Activated CD4-positive, CD25-positive, alpha-beta regulatory T cell treated with anti-CD3 and anti-CD28 coated beads, Interleukin-2, amount 50 U/mL, for 16 hours (primary cell): ENCODE measurements around the gene CEP250.
"Not testable (repeated sequence)": the region's sequence is repeated elsewhere in the genome, so short reads cannot be mapped to it uniquely, and the experiment has no call there.

Source experiments
- DNase-seq: peaks from one replicate; pipeline ENCODE4 v3.0.0-alpha.2; 2020; ENCODE audit warnings: low read depth, low spot score

The CEP250 gene

GRCh38 chr20:35491823-35492222, 36.4 kb downstream of the CEP250 start:
- no peak for DNase-seq

- DNase-seq = no peak
These were observed 37.0 kb downstream of the CEP250 start for GRCh38 chr20:35492352-35492751.

DNA sequence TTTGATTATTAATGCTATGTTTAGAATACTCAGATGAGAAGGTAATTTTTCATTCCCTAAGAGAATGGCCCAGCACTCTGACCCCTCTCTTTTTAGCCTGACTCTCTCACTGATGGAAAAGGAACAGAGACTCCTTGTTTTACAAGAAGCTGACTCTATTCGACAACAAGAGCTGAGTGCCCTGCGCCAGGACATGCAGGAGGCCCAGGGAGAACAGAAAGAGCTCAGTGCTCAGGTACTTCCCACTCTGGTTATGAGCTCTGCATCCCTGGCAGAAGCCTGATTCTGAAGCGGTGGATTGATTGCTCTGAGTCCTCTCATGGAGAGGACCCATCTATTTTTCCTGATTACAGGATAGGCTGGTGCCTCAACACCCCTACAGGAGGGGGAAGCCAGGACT, 41.1 kb downstream of the CEP250 start:
- no peak for DNase-seq

- no peak for DNase-seq
These were observed 41.9 kb downstream of the CEP250 start for GRCh38 chr20:35497320-35497719.

DNA sequence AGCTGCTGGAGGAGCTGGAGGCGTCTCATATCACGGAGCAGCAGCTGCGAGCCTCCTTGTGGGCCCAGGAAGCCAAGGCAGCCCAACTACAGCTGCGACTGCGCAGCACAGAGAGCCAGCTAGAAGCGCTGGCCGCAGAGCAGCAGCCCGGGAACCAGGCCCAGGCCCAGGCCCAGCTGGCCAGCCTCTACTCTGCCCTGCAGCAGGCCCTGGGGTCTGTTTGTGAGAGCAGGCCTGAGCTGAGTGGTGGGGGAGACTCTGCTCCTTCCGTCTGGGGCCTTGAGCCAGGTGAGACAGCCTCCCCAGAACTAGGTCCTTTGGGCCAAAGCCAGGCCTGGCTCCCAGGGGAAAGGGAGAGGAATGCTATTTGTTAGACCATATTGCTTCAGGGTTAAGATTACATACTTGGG, 42.4 kb downstream of the CEP250 start:
- DNase-seq = no peak

DNA sequence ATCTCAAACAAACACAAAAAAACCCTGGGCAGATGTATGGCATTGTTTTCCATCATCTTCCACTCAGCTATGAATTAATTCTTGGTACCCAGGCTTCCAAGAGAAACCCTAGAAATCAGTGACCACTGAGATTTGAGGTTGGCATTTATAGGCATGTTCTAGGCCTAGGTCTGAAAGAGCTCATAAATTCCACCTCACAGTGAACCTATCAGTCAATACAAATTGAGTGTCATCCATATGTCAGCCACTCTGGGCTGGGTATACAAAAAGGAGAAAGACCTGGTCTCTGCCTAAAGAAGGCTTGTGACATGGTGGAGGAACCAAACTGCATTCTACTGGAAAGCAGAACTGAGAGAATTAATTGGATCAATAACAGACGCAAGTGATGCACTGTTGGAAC, 43.9 kb downstream of the CEP250 start:
- no peak for DNase-seq

DNA sequence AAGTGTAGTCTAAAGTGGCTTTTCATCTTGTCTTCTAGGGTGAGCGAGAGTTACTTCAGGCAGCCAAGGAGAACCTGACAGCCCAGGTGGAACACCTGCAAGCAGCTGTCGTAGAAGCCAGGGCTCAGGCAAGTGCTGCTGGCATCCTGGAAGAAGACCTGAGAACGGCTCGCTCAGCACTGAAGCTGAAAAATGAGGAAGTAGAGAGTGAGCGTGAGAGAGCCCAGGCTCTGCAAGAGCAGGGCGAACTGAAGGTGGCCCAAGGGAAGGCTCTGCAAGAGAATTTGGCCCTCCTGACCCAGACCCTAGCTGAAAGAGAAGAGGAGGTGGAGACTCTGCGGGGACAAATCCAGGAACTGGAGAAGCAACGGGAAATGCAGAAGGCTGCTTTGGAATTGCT, 47.0 kb downstream of the CEP250 start:
- no peak for DNase-seq

- DNase-seq = no peak
These were observed 47.9 kb downstream of the CEP250 start for GRCh38 chr20:35503281-35503680.

- no peak for DNase-seq
These were observed 48.6 kb downstream of the CEP250 start for GRCh38 chr20:35503841-35504561.

DNA sequence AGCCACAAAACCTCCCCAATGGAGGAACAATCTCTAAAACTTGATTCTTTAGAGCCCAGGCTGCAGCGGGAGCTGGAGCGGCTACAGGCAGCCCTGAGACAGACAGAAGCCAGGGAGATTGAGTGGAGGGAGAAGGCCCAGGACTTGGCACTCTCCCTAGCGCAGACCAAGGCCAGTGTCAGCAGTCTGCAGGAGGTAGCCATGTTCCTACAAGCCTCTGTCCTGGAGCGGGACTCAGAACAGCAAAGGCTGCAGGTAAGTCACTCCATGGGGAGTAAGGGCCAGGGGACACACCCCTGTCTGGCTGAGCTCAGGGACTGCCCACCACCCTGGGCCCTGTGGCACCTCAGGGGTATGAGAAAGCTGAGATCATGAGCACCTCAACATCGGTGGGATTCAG, 49.4 kb downstream of the CEP250 start:
- DNase-seq = no peak

DNA sequence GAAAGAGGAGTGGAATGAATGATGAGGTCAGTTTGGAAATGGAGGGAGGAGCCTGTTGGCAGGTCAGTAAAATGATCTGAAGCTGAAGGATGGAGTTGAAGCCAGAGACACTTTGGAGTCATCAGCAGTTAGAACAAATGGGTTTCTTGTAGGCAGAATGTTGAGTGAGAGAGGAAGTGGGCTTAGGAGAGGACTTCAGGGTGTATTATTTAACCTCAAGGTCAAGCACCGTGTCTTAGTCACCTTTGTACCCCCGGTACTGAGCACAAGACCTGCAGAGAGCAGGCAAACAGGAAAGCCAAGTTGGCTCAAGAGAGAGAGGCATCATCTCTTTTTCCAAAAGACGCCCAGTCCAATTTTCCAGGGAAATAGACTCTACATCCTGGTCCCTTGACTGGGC, 50.8 kb downstream of the CEP250 start:
- no peak for DNase-seq

GRCh38 chr20:35506872-35507638, 51.7 kb downstream of the CEP250 start:
- no peak for DNase-seq

GRCh38 chr20:35508493-35509218, 53.3 kb downstream of the CEP250 start:
- DNase-seq = no peak

DNA sequence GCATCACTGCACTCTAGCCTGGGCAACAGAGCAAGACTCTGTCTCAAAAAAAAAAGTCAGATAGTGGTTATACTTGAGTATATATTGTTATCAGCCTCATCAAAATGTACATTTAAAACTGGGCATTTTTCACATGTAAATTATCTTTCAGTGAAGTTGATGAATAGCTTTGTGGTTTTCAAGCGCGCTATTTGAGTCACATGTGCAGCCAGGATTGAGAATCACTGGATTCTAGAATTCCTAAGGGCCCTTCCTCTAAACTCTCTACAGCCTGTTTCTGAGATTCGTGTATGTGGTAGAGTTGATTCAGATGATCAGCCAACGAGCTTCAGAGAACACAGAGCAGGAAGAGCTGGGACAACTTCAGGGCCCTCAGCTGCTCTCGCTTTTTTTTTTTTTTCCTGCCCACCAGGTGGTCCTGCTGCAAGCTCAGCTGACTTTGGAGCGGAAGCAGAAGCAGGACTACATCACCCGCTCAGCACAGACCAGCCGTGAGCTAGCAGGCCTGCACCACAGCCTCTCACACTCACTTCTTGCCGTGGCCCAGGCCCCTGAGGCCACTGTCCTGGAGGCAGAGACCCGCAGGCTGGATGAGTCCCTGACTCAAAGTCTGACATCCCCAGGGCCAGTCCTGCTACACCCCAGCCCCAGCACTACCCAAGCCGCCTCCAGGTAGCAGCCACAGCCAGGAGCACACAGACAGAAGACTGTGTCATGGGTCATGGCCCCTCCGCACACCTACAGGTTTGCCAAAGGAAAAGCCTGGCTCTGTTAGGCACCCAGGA, 55.7 kb downstream of the CEP250 start:
- no peak for DNase-seq

GRCh38 chr20:35511814-35512420, 56.5 kb downstream of the CEP250 start:
- no peak for DNase-seq

GRCh38 chr20:35514371-35514932, 59.1 kb downstream of the CEP250 start:
- DNase-seq = no peak

DNA sequence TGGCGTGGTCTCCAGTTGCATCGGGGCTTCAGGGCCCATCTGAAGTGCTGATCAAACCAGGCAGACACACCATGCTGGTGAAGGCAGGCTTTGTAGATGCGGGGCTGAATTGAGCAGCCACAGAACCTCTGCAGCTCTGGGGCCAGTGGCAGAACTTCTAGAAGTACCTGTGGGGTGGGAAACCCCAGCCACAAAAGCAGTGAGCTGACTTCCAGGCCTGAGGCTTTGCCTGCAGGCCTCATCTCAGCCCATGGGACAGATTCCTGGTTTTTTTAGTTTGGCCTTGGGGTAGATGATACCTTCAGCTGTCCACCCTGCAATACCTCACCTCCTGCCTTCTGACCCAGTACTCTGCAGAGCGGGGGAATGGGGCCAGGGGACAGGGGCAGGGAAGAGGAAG, 59.9 kb downstream of the CEP250 start:
- no peak for DNase-seq

- DNase-seq = no peak
These were observed 60.7 kb downstream of the CEP250 start for GRCh38 chr20:35515949-35516645.

DNA sequence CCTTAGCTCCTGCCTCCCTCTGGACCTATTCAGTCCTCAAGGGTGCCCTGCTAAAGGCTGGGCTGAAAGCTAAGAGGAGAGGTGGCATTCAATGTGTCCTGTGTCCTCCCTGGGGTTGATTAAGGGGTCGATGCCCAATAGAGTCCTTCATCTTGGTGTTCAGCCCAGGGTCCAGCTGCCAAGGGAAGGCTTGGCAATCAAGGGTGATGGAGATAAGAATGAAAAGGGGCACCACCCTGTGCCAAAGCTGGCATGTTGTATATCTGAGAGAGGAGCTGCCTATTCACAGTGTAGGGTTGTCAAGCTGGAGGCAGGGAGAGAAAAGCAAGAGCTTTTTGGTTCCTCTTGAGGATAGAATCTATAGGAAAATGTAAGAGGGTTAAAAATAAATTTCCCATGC, 61.7 kb downstream of the CEP250 start:
- no peak for DNase-seq

- DNase-seq = not testable (repeated sequence)
These were observed 62.4 kb downstream of the CEP250 start for GRCh38 chr20:35517767-35518166.
